ENCODE results near the gene ASCC2. TPM values are rescaled to one million over a fixed set of nuclear protein-coding genes. Genes with fewer than 3 reads are reported as not detected.

The ASCC2 gene
- total and polyA plus RNA-seq, 2 donors (not counting 1 experiment from before 2014, with no cell fraction given) = 23.8 to 30.5 TPM

- H3K4me1 ChIP-seq (ENCODE audit: control insufficient read depth, extremely low read depth, insufficient read depth, low read length) = peaks cover 3% of the 10 kb centered on the region
- H4K20me1 ChIP-seq (ENCODE audit: control insufficient read depth, extremely low read depth, insufficient read depth, low read length) = no peaks in the 10 kb centered on the region
- TF ChIP-seq EZH2 (IDR thresholded peaks at IDR 0.05; ENCODE audit: low read length, missing control alignments) (no peak), CTCF (conservative IDR thresholded peaks at IDR 0.05 in 1 of 2, IDR thresholded peaks at IDR 0.05 in 1 of 2; ENCODE audit: low read depth in 1 of 2, low read length in 2 of 2) (no peak)
- no peaks in the 10 kb centered on the region for H3K9me3 ChIP-seq (ENCODE audit: control insufficient read depth, insufficient read depth, low read depth, low read length)
- H3K27me3 ChIP-seq (ENCODE audit: control insufficient read depth, insufficient read depth, low read length) = no peaks in the 10 kb centered on the region
- H3K27ac ChIP-seq (ENCODE audit: insufficient read depth, low read length) = no peak overlapping the region
- no peak overlapping the region for H3K4me2 ChIP-seq (ENCODE audit: extremely low read depth, insufficient read depth, low read length)
- H3K9ac ChIP-seq (ENCODE audit: insufficient read depth, low read length) = no peak overlapping the region
- no peak overlapping the region for H3K4me3 ChIP-seq (replicated peaks in 1 of 4; ENCODE audit: control extremely low read depth in 1 of 4, insufficient read depth in 1 of 4, low read depth in 3 of 4, low read length in 4 of 4)
- no peak for DNase-seq (ENCODE audit: low read depth in 2 of 2)
- no peak overlapping the region for H2AFZ ChIP-seq (ENCODE audit: low read length)
- peaks cover 10% of the 10 kb centered on the region for H3K36me3 ChIP-seq (ENCODE audit: control insufficient read depth, insufficient read depth, low read length)
- no peaks in the 10 kb centered on the region for H3K79me2 ChIP-seq (ENCODE audit: control insufficient read depth, insufficient read depth, low read length)
Observed at GRCh38 chr22:29817724-29818123, 20.4 kb downstream of the ASCC2 start.

DNA sequence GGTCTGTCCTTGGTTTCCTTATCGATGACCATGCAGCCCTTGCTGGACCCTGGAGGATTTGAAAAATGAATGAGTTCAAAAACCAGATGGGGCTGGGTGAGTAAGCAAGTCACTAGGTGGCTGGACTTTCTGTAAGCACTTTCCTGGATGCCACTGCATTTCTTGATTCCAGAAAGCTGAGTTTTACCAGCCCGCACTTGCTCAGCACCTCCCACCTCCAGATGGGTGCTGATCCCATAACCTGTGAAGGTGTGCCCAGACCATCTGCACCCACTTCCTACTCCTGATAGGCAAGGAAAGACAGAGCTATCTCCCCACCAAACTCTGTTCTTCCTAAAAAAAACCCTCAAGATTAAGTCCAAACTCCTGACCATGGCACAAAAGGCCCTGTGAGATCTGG, 21.1 kb downstream of the ASCC2 start:
- H3K27me3 ChIP-seq (ENCODE audit: control insufficient read depth, insufficient read depth, low read length) = no peaks in the 10 kb centered on the region
- no peak for DNase-seq (ENCODE audit: low read depth in 2 of 2)
- H3K9me3 ChIP-seq (ENCODE audit: control insufficient read depth, insufficient read depth, low read depth, low read length) = no peaks in the 10 kb centered on the region
- H3K9ac ChIP-seq (ENCODE audit: insufficient read depth, low read length) = no peak overlapping the region
- no peaks in the 10 kb centered on the region for H3K79me2 ChIP-seq (ENCODE audit: control insufficient read depth, insufficient read depth, low read length)
- no peaks in the 10 kb centered on the region for H4K20me1 ChIP-seq (ENCODE audit: control insufficient read depth, extremely low read depth, insufficient read depth, low read length)
- H3K4me1 ChIP-seq (ENCODE audit: control insufficient read depth, extremely low read depth, insufficient read depth, low read length) = peaks cover 1% of the 10 kb centered on the region
- H3K36me3 ChIP-seq (ENCODE audit: control insufficient read depth, insufficient read depth, low read length) = peaks cover 14% of the 10 kb centered on the region
- peak overlapping the region; percentile 41 for H3K27ac ChIP-seq (ENCODE audit: insufficient read depth, low read length)
- H3K4me3 ChIP-seq (replicated peaks in 1 of 4; ENCODE audit: control extremely low read depth in 1 of 4, insufficient read depth in 1 of 4, low read depth in 3 of 4, low read length in 4 of 4) = no peak overlapping the region
- no peak overlapping the region for H2AFZ ChIP-seq (ENCODE audit: low read length)
- TF ChIP-seq EZH2 (IDR thresholded peaks at IDR 0.05; ENCODE audit: low read length, missing control alignments) (no peak), CTCF (conservative IDR thresholded peaks at IDR 0.05 in 1 of 2, IDR thresholded peaks at IDR 0.05 in 1 of 2; ENCODE audit: low read depth in 1 of 2, low read length in 2 of 2) (no peak)
- peak overlapping the region; percentile 67 for H3K4me2 ChIP-seq (ENCODE audit: extremely low read depth, insufficient read depth, low read length)

- H2AFZ ChIP-seq (ENCODE audit: low read length) = no peak overlapping the region
- TF ChIP-seq CTCF (conservative IDR thresholded peaks at IDR 0.05 in 1 of 2, IDR thresholded peaks at IDR 0.05 in 1 of 2; ENCODE audit: low read depth in 1 of 2, low read length in 2 of 2) (no peak), EZH2 (IDR thresholded peaks at IDR 0.05; ENCODE audit: low read length, missing control alignments) (no peak)
- DNase-seq (ENCODE audit: low read depth in 2 of 2) = peak in 1 of 2 donors; percentile 47
- no peak overlapping the region for H3K9ac ChIP-seq (ENCODE audit: insufficient read depth, low read length)
- H3K36me3 ChIP-seq (ENCODE audit: control insufficient read depth, insufficient read depth, low read length) = peaks cover 14% of the 10 kb centered on the region
- H3K27me3 ChIP-seq (ENCODE audit: control insufficient read depth, insufficient read depth, low read length) = no peaks in the 10 kb centered on the region
- no peaks in the 10 kb centered on the region for H3K79me2 ChIP-seq (ENCODE audit: control insufficient read depth, insufficient read depth, low read length)
- H3K4me3 ChIP-seq (replicated peaks in 1 of 4; ENCODE audit: control extremely low read depth in 1 of 4, insufficient read depth in 1 of 4, low read depth in 3 of 4, low read length in 4 of 4) = no peak overlapping the region
- no peaks in the 10 kb centered on the region for H4K20me1 ChIP-seq (ENCODE audit: control insufficient read depth, extremely low read depth, insufficient read depth, low read length)
- H3K9me3 ChIP-seq (ENCODE audit: control insufficient read depth, insufficient read depth, low read depth, low read length) = no peaks in the 10 kb centered on the region
- peak overlapping the region; percentile 41 for H3K27ac ChIP-seq (ENCODE audit: insufficient read depth, low read length)
- peak overlapping the region; percentile 67 for H3K4me2 ChIP-seq (ENCODE audit: extremely low read depth, insufficient read depth, low read length)
- H3K4me1 ChIP-seq (ENCODE audit: control insufficient read depth, extremely low read depth, insufficient read depth, low read length) = no peaks in the 10 kb centered on the region
Observed at GRCh38 chr22:29816539-29816938, 21.5 kb downstream of the ASCC2 start.
